Keratinocyte (primary cell): ENCODE results near the gene STARD10.

Source experiments
- EZH2 ChIP-seq: IDR thresholded peaks from one replicate; pipeline ENCODE4 v1.6.1; 2012; ENCODE audit warnings: inconsistent platforms, mild to moderate bottlenecking, low read length, moderate library complexity
- TF ChIP-seq, protein P1 (sequence below), 3 experiments: IDR thresholded peaks in 1 of 3; conservative IDR thresholded peaks in 1 of 3; optimal IDR thresholded peaks in 1 of 3; 2 replicates in 2 of 3; 3 replicates in 1 of 3; pipeline versions ENCODE3 to v1.5.1; 2011; ENCODE audit warnings: low read length in 3 of 3, mild to moderate bottlenecking in 3 of 3, moderate library complexity in 2 of 3, control low read depth in 1 of 3, inconsistent platforms in 1 of 3; ENCODE audit not compliant: insufficient read depth in 2 of 3; ENCODE audit errors: extremely low read depth in 1 of 3

DNA sequence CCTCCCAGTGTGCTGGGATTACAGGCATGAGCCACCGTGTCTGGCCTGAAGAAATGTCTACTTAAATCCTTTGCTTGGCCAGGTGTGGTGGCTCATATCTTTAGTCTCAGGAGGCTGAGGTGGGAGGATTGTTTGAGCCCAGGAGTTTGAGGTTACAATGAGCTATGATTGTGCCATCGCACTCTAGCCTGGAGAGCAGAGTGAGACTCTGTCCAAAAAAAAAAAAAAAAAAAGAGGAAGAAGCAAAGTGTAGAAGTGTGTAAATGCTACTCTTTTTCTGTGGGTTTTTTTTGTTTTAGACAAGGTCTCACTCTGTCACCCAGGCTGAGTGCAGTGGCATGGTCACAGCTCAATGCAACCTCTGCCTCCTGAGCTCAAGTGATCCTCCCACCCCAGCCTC is 13.9 kb upstream of the STARD10 start:
- TF ChIP-seq, protein P1, sequence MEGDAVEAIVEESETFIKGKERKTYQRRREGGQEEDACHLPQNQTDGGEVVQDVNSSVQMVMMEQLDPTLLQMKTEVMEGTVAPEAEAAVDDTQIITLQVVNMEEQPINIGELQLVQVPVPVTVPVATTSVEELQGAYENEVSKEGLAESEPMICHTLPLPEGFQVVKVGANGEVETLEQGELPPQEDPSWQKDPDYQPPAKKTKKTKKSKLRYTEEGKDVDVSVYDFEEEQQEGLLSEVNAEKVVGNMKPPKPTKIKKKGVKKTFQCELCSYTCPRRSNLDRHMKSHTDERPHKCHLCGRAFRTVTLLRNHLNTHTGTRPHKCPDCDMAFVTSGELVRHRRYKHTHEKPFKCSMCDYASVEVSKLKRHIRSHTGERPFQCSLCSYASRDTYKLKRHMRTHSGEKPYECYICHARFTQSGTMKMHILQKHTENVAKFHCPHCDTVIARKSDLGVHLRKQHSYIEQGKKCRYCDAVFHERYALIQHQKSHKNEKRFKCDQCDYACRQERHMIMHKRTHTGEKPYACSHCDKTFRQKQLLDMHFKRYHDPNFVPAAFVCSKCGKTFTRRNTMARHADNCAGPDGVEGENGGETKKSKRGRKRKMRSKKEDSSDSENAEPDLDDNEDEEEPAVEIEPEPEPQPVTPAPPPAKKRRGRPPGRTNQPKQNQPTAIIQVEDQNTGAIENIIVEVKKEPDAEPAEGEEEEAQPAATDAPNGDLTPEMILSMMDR (optimal IDR thresholded peaks at IDR 0.05 in 1 of 3, IDR thresholded peaks at IDR 0.05 in 1 of 3, conservative IDR thresholded peaks at IDR 0.05 in 1 of 3; ENCODE audit: extremely low read depth in 1 of 3, insufficient read depth in 2 of 3, low read length in 3 of 3): no peak
- TF ChIP-seq EZH2: no peak
